Kidney epithelial cell (primary cell): ENCODE data around the gene BRINP2. TPM values are rescaled to one million over a fixed set of nuclear protein-coding genes. Genes with fewer than 3 reads are reported as not detected.

Experiments used
- DNase-seq: peaks from one replicate; pipeline ENCODE4 v3.0.0-alpha.2; 2010; ENCODE audit warnings: low read depth
- H3K27me3 ChIP-seq: 2 replicates; pipeline ENCODE4 v1.6.0; 2011; ENCODE audit warnings: low read length; ENCODE audit not compliant: control insufficient read depth, insufficient read depth
- H3K36me3 ChIP-seq: 2 replicates; pipeline ENCODE4 v1.5.1; 2011; ENCODE audit warnings: low read length; ENCODE audit not compliant: control insufficient read depth, insufficient read depth
- H3K4me3 ChIP-seq: 2 replicates; pipeline ENCODE4 v1.5.1; 2011; ENCODE audit warnings: low read depth, mild to moderate bottlenecking, control low read depth, low read length
- CTCF ChIP-seq: IDR thresholded peaks from 2 replicates; pipeline ENCODE4 v1.5.1; 2011; ENCODE audit warnings: mild to moderate bottlenecking, moderate library complexity, low read length, control low read depth, inconsistent platforms; ENCODE audit not compliant: insufficient read depth, poor library complexity, severe bottlenecking
- total RNA-seq: library from RNA; depleted of rRNA; stranded (reverse); fragments of >200 nt; gene quantifications from 2 replicates; pipeline ENCODE4 v1.2.3, GENCODE V29; 2015

Gene BRINP2
- total RNA-seq, 1 donor from 2014 or later, result not detected

- no peak overlapping the region for H3K4me3 ChIP-seq
- DNase-seq, result no peak
- no peak for TF ChIP-seq CTCF
- no peaks in the 10 kb centered on the region for H3K27me3 ChIP-seq
- H3K36me3 ChIP-seq, result no peaks in the 10 kb centered on the region
Measured at GRCh38 chr1:177211231-177211630, 40.5 kb downstream of the BRINP2 start.

GRCh38 chr1:177216587-177217202 is 45.9 kb downstream of the BRINP2 start:
- H3K27me3 ChIP-seq, result no peaks in the 10 kb centered on the region
- DNase-seq, result no peak
- TF ChIP-seq CTCF, result no peak
- no peaks in the 10 kb centered on the region for H3K36me3 ChIP-seq
- no peak overlapping the region for H3K4me3 ChIP-seq

- no peak overlapping the region for H3K4me3 ChIP-seq
- no peaks in the 10 kb centered on the region for H3K36me3 ChIP-seq
- DNase-seq, result no peak
- TF ChIP-seq CTCF, result no peak
- H3K27me3 ChIP-seq, result no peaks in the 10 kb centered on the region
Measured at GRCh38 chr1:177219554-177220458, 49.0 kb downstream of the BRINP2 start.

GRCh38 chr1:177223359-177223758 is 52.6 kb downstream of the BRINP2 start:
- Histone ChIP-seq H3K36me3 (no peaks in the 10 kb centered on the region), H3K27me3 (no peaks in the 10 kb centered on the region), H3K4me3 (no peak overlapping the region)
- TF ChIP-seq CTCF, result no peak
- no peak for DNase-seq

GRCh38 chr1:177227978-177228692 is 57.4 kb downstream of the BRINP2 start:
- H3K27me3 ChIP-seq, result no peaks in the 10 kb centered on the region
- no peaks in the 10 kb centered on the region for H3K36me3 ChIP-seq
- no peak for DNase-seq
- no peak for TF ChIP-seq CTCF
- no peak overlapping the region for H3K4me3 ChIP-seq
